AG04450 (cell line): ENCODE measurements around the gene PCNX2. TPM values are rescaled to one million over a fixed set of nuclear protein-coding genes. Genes with fewer than 3 reads are reported as not detected.
A peak's percentile ranks its signal among the peaks of the same experiment; 100 is the strongest.

Experiments used
- CTCF ChIA-PET: fragments of 300-600, 350-600 bp; formaldehyde crosslinking; extraction: SDS; loops from one replicate; lab custom pipeline; 2022; ENCODE audit warnings: antibody characterized with exemption, inconsistent platforms; lab: Charles Lee
- POLR2A ChIA-PET: fragments of 350-600 bp; formaldehyde crosslinking; extraction: SDS; loops from one replicate; lab custom pipeline; 2021; ENCODE audit warnings: antibody characterized with exemption, inconsistent platforms; lab: Yijun Ruan, JAX
- DNase-seq: peaks from one replicate; pipeline ENCODE4 v3.0.0-alpha.2; 2011; ENCODE audit warnings: low read depth, low spot score
- H3K27ac ChIP-seq: one replicate; pipeline ENCODE4 v1.5.1; 2012; ENCODE audit warnings: low read depth, low read length, control low read depth
- H3K27me3 ChIP-seq: one replicate; pipeline ENCODE4 v1.6.0; 2012; ENCODE audit warnings: low read length; ENCODE audit not compliant: control insufficient read depth, insufficient read depth
- H3K4me3 ChIP-seq: 2 replicates; pipeline ENCODE4 v1.5.1; 2011; ENCODE audit warnings: mild to moderate bottlenecking, low read depth, low read length, control low read depth
- H3K9me3 ChIP-seq: 2 replicates; pipeline ENCODE4 v1.5.1; 2012; ENCODE audit warnings: low read length; ENCODE audit not compliant: control insufficient read depth, insufficient read depth
- polyA plus RNA-seq: library from polyadenylated mRNA; depleted of rRNA; stranded (reverse); fragments of >200 nt; gene quantifications from 2 replicates; pipeline ENCODE4 v1.2.3, GENCODE V29; 2011
- TF ChIP-seq, protein P1 (sequence below): IDR thresholded peaks from 2 replicates; pipeline ENCODE4 v1.5.1; 2011; ENCODE audit warnings: low read depth, low read length, control low read depth, inconsistent platforms

Gene PCNX2
- polyA plus RNA-seq, 1 experiment: 29.8 TPM

DNA sequence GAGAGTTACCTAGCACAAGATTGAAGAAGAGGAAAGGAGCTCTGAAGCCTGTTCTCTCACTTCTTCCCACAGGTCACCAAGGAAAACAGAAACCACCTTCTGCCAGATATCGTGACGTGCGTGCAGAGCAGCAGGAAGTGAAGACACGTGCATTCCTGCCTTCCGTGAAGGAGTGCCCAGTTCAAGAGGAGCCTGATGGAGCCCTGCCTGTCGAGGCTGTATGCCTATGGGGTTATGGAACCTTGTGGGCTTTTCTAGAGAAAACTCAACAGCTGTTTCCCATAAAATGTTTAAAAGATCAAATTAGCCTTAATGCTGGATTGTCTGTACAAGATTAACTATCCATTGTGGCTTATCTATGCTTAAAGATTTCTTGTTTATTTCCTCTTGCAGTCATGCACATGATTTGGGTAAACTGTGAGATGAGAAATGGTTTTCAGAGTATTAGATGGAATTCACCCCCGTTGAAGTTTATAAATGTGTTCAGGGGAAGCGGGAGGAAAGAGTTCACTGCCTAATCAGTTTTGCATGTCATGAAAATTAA, 317.4 kb downstream of the PCNX2 start:
- ChIA-PET CTCF (interaction anchor here (1.0 kb wide), 1 partner anchor 350 kb away, joined by 3 read pairs; no protein-coding TSS in a partner anchor), POLR2A (interaction anchor here (0.8 to 0.9 kb wide), 2 partner anchors 27 to 41 kb away, joined by 3 read pairs; no protein-coding TSS in a partner anchor)
- H3K4me3 ChIP-seq: no peak overlapping the region
- H3K27me3 ChIP-seq: no peaks in the 10 kb centered on the region
- TF ChIP-seq, protein P1, sequence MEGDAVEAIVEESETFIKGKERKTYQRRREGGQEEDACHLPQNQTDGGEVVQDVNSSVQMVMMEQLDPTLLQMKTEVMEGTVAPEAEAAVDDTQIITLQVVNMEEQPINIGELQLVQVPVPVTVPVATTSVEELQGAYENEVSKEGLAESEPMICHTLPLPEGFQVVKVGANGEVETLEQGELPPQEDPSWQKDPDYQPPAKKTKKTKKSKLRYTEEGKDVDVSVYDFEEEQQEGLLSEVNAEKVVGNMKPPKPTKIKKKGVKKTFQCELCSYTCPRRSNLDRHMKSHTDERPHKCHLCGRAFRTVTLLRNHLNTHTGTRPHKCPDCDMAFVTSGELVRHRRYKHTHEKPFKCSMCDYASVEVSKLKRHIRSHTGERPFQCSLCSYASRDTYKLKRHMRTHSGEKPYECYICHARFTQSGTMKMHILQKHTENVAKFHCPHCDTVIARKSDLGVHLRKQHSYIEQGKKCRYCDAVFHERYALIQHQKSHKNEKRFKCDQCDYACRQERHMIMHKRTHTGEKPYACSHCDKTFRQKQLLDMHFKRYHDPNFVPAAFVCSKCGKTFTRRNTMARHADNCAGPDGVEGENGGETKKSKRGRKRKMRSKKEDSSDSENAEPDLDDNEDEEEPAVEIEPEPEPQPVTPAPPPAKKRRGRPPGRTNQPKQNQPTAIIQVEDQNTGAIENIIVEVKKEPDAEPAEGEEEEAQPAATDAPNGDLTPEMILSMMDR: no peak
- H3K9me3 ChIP-seq: no peaks in the 10 kb centered on the region
- peak overlapping the region; percentile 39 for H3K27ac ChIP-seq
- DNase-seq: no peak

GRCh38 chr1:232974971-232975370, 320.6 kb downstream of the PCNX2 start:
- CTCF ChIA-PET: no interaction called here
- H3K27ac ChIP-seq: no peak overlapping the region
- no peak overlapping the region for H3K4me3 ChIP-seq
- TF ChIP-seq, protein P1: no peak
- no peak for DNase-seq
- no peaks in the 10 kb centered on the region for H3K27me3 ChIP-seq
- H3K9me3 ChIP-seq: peaks cover 6% of the 10 kb centered on the region; the same call in 1 of the 2 replicates
- POLR2A ChIA-PET: no interaction called here

GRCh38 chr1:232973652-232974611, 321.6 kb downstream of the PCNX2 start:
- Histone ChIP-seq H3K9me3 (peaks cover 6% of the 10 kb centered on the region; the same call in 1 of the 2 replicates), H3K27me3 (no peaks in the 10 kb centered on the region), H3K27ac (no peak overlapping the region), H3K4me3 (no peak overlapping the region)
- ChIA-PET CTCF (no interaction called here), POLR2A (no interaction called here)
- TF ChIP-seq, protein P1: no peak
- no peak for DNase-seq

GRCh38 chr1:232970508-232970907, 325.0 kb downstream of the PCNX2 start:
- ChIA-PET POLR2A (no interaction called here), CTCF (no interaction called here)
- TF ChIP-seq, protein P1: no peak
- DNase-seq: no peak
- H3K27ac ChIP-seq: no peak overlapping the region
- peaks cover 6% of the 10 kb centered on the region; the same call in 1 of the 2 replicates for H3K9me3 ChIP-seq
- H3K27me3 ChIP-seq: no peaks in the 10 kb centered on the region
- no peak overlapping the region for H3K4me3 ChIP-seq

- no peak overlapping the region for H3K27ac ChIP-seq
- H3K4me3 ChIP-seq: no peak overlapping the region
- H3K27me3 ChIP-seq: no peaks in the 10 kb centered on the region
- CTCF ChIA-PET: no interaction called here
- no peak for DNase-seq
- peaks cover 6% of the 10 kb centered on the region; the same call in 1 of the 2 replicates for H3K9me3 ChIP-seq
- TF ChIP-seq, protein P1: no peak
- POLR2A ChIA-PET: no interaction called here
Measured at GRCh38 chr1:232969799-232970198, 325.7 kb downstream of the PCNX2 start.
